ENCODE results near the gene RPS24. TPM values are rescaled to one million over a fixed set of nuclear protein-coding genes. Genes with fewer than 3 reads are reported as not detected.

RPS24 gene
- total and polyA plus RNA-seq, 3 experiments from 2014 or later, result 996 to 1,994 (median 1,808) TPM

GRCh38 chr10:78039743-78040142 lies 6.1 kb downstream of the RPS24 start:
- POLR2A ChIA-PET, result no interaction called here
- H3K36me3 Mint-ChIP-seq, result peaks cover 5 to 86% (median 32%) of the 10 kb centered on the region in 3 donors
- H3K4me3 ChIP-seq (ENCODE audit: low read length), result no peak overlapping the region
- H3K9me3 ChIP-seq (ENCODE audit: low read length), result no peaks in the 10 kb centered on the region
- no peak for DNase-seq
- no peak overlapping the region for H3K4me3 Mint-ChIP-seq
- H3K4me1 Mint-ChIP-seq, result peaks cover 56 to 76% (median 75%) of the 10 kb centered on the region in 3 donors
- H3K27ac ChIP-seq (ENCODE audit: low read depth, low read length), result no peak overlapping the region
- H3K27me3 Mint-ChIP-seq, result no peaks in the 10 kb centered on the region
- H3K9me3 Mint-ChIP-seq, result no peaks in the 10 kb centered on the region
- CTCF ChIA-PET, result interaction anchor here (1.6 kb wide), 1 partner anchor 1156 kb away, joined by 3 read pairs; no protein-coding TSS in a partner anchor
- peaks cover 70% of the 10 kb centered on the region for H3K36me3 ChIP-seq (ENCODE audit: insufficient read depth, low read length)
- peaks cover 42% of the 10 kb centered on the region for H3K4me1 ChIP-seq (ENCODE audit: insufficient read depth, low read length)
- H3K27me3 ChIP-seq (ENCODE audit: insufficient read depth, low read length, poor library complexity, severe bottlenecking), result no peaks in the 10 kb centered on the region
- H3K27ac Mint-ChIP-seq, result peak overlapping the region in 6 of 8 donors; percentile 9 to 93 (median 60)

- H3K36me3 Mint-ChIP-seq, result peaks cover 0 to 70% (median 26%) of the 10 kb centered on the region in 3 donors
These were observed 7.8 kb downstream of the RPS24 start for GRCh38 chr10:78041170-78042057.

GRCh38 chr10:78042058-78042751 lies 8.5 kb downstream of the RPS24 start:
- H3K4me3 ChIP-seq (ENCODE audit: low read length), result no peak overlapping the region
- peaks cover 49% of the 10 kb centered on the region for H3K36me3 ChIP-seq (ENCODE audit: insufficient read depth, low read length)
- H3K4me1 ChIP-seq (ENCODE audit: insufficient read depth, low read length), result peaks cover 18% of the 10 kb centered on the region
- peaks cover 0 to 62% (median 22%) of the 10 kb centered on the region in 3 donors for H3K36me3 Mint-ChIP-seq
- H3K4me1 Mint-ChIP-seq, result peaks cover 35 to 56% (median 54%) of the 10 kb centered on the region in 3 donors
- no peak overlapping the region for H3K27ac ChIP-seq (ENCODE audit: low read depth, low read length)
- H3K4me3 Mint-ChIP-seq, result no peak overlapping the region
- ChIA-PET POLR2A (no interaction called here), CTCF (no interaction called here)
- no peaks in the 10 kb centered on the region for H3K27me3 Mint-ChIP-seq
- H3K27ac Mint-ChIP-seq, result peak overlapping the region in 4 of 8 donors; percentile 3 to 86 (median 70)
- H3K27me3 ChIP-seq (ENCODE audit: insufficient read depth, low read length, poor library complexity, severe bottlenecking), result no peaks in the 10 kb centered on the region
- H3K9me3 Mint-ChIP-seq, result no peaks in the 10 kb centered on the region
- H3K9me3 ChIP-seq (ENCODE audit: low read length), result no peaks in the 10 kb centered on the region
- no peak for DNase-seq

More at GRCh38 chr10:78041170-78042057, 7.8 kb downstream of the RPS24 start:
- no peak overlapping the region for H3K4me3 ChIP-seq (ENCODE audit: low read length)
- ChIA-PET POLR2A (no interaction called here), CTCF (interaction anchor here (1.4 to 1.6 kb wide), 2 partner anchors 12 to 1154 kb away, joined by 3 to 5 read pairs; partner anchors contain the start of gene POLR3A)
- no peaks in the 10 kb centered on the region for H3K27me3 Mint-ChIP-seq
- no peak overlapping the region for H3K27ac ChIP-seq (ENCODE audit: low read depth, low read length)
- no peak for DNase-seq
- H3K27ac Mint-ChIP-seq, result peak overlapping the region in 7 of 8 donors; percentile 38 to 87 (median 75)
- peaks cover 55% of the 10 kb centered on the region for H3K36me3 ChIP-seq (ENCODE audit: insufficient read depth, low read length)
- H3K4me3 Mint-ChIP-seq, result no peak overlapping the region
- no peaks in the 10 kb centered on the region for H3K9me3 Mint-ChIP-seq
- peaks cover 41 to 62% (median 60%) of the 10 kb centered on the region in 3 donors for H3K4me1 Mint-ChIP-seq
- peaks cover 25% of the 10 kb centered on the region for H3K4me1 ChIP-seq (ENCODE audit: insufficient read depth, low read length)
- no peaks in the 10 kb centered on the region for H3K27me3 ChIP-seq (ENCODE audit: insufficient read depth, low read length, poor library complexity, severe bottlenecking)
- no peaks in the 10 kb centered on the region for H3K9me3 ChIP-seq (ENCODE audit: low read length)

GRCh38 chr10:78042752-78043104 lies 9.1 kb downstream of the RPS24 start:
- Mint-ChIP-seq H3K4me3 (no peak overlapping the region), H3K4me1 (peaks cover 34 to 55% (median 53%) of the 10 kb centered on the region in 3 donors), H3K27me3 (no peaks in the 10 kb centered on the region), H3K27ac (peak overlapping the region in 3 of 8 donors; percentile 9 to 54 (median 44)), H3K36me3 (peaks cover 0 to 57% (median 20%) of the 10 kb centered on the region in 3 donors), H3K9me3 (no peaks in the 10 kb centered on the region)
- Histone ChIP-seq H3K4me1 (ENCODE audit: insufficient read depth, low read length) (peaks cover 17% of the 10 kb centered on the region), H3K4me3 (ENCODE audit: low read length) (no peak overlapping the region), H3K9me3 (ENCODE audit: low read length) (no peaks in the 10 kb centered on the region), H3K27ac (ENCODE audit: low read depth, low read length) (no peak overlapping the region), H3K27me3 (ENCODE audit: insufficient read depth, low read length, poor library complexity, severe bottlenecking) (no peaks in the 10 kb centered on the region), H3K36me3 (ENCODE audit: insufficient read depth, low read length) (peaks cover 44% of the 10 kb centered on the region)
- POLR2A ChIA-PET, result no interaction called here
- CTCF ChIA-PET, result no interaction called here
- no peak for DNase-seq

GRCh38 chr10:78044179-78044578 lies 10.5 kb downstream of the RPS24 start:
- ChIA-PET CTCF (interaction anchor here (4.7 kb wide), 1 partner anchor 1152 kb away, joined by 64 read pairs; no protein-coding TSS in a partner anchor), POLR2A (no interaction called here)
- H3K9me3 Mint-ChIP-seq, result no peaks in the 10 kb centered on the region
- Histone ChIP-seq H3K4me3 (ENCODE audit: low read length) (no peak overlapping the region), H3K27me3 (ENCODE audit: insufficient read depth, low read length, poor library complexity, severe bottlenecking) (no peaks in the 10 kb centered on the region), H3K4me1 (ENCODE audit: insufficient read depth, low read length) (peaks cover 5% of the 10 kb centered on the region), H3K36me3 (ENCODE audit: insufficient read depth, low read length) (peaks cover 33% of the 10 kb centered on the region), H3K9me3 (ENCODE audit: low read length) (no peaks in the 10 kb centered on the region), H3K27ac (ENCODE audit: low read depth, low read length) (no peak overlapping the region)
- H3K27ac Mint-ChIP-seq, result peak overlapping the region in 5 of 8 donors; percentile 6 to 48 (median 40)
- H3K36me3 Mint-ChIP-seq, result peaks cover 0 to 44% (median 20%) of the 10 kb centered on the region in 3 donors
- no peaks in the 10 kb centered on the region for H3K27me3 Mint-ChIP-seq
- no peak overlapping the region for H3K4me3 Mint-ChIP-seq
- H3K4me1 Mint-ChIP-seq, result peaks cover 26 to 42% (median 41%) of the 10 kb centered on the region in 3 donors
- DNase-seq, result no peak

- Histone ChIP-seq H3K36me3 (ENCODE audit: insufficient read depth, low read length) (peaks cover 28% of the 10 kb centered on the region), H3K4me1 (ENCODE audit: insufficient read depth, low read length) (peaks cover 4% of the 10 kb centered on the region), H3K4me3 (ENCODE audit: low read length) (no peak overlapping the region), H3K9me3 (ENCODE audit: low read length) (no peaks in the 10 kb centered on the region), H3K27ac (ENCODE audit: low read depth, low read length) (no peak overlapping the region), H3K27me3 (ENCODE audit: insufficient read depth, low read length, poor library complexity, severe bottlenecking) (no peaks in the 10 kb centered on the region)
- ChIA-PET POLR2A (no interaction called here), CTCF (interaction anchor here (4.7 kb wide), 1 partner anchor 1151 kb away, joined by 64 read pairs; no protein-coding TSS in a partner anchor)
- H3K27me3 Mint-ChIP-seq, result no peaks in the 10 kb centered on the region
- H3K4me1 Mint-ChIP-seq, result peaks cover 23 to 37% (median 36%) of the 10 kb centered on the region in 3 donors
- H3K27ac Mint-ChIP-seq, result peak overlapping the region in 4 of 8 donors; percentile 7 to 92 (median 44)
- peaks cover 0 to 39% (median 19%) of the 10 kb centered on the region in 3 donors for H3K36me3 Mint-ChIP-seq
- no peaks in the 10 kb centered on the region for H3K9me3 Mint-ChIP-seq
- no peak overlapping the region for H3K4me3 Mint-ChIP-seq
- no peak for DNase-seq
These were observed 11.0 kb downstream of the RPS24 start for GRCh38 chr10:78044699-78045098.

GRCh38 chr10:78045237-78045636 lies 11.6 kb downstream of the RPS24 start:
- ChIA-PET POLR2A (no interaction called here), CTCF (interaction anchor here (1.1 to 4.7 kb wide), 5 partner anchors 9 to 1151 kb away, joined by 3 to 64 read pairs (median 17); no protein-coding TSS in a partner anchor)
- Histone ChIP-seq H3K27ac (ENCODE audit: low read depth, low read length) (no peak overlapping the region), H3K36me3 (ENCODE audit: insufficient read depth, low read length) (peaks cover 22% of the 10 kb centered on the region), H3K4me1 (ENCODE audit: insufficient read depth, low read length) (peaks cover 4% of the 10 kb centered on the region), H3K27me3 (ENCODE audit: insufficient read depth, low read length, poor library complexity, severe bottlenecking) (no peaks in the 10 kb centered on the region), H3K9me3 (ENCODE audit: low read length) (no peaks in the 10 kb centered on the region), H3K4me3 (ENCODE audit: low read length) (no peak overlapping the region)
- no peak for DNase-seq
- peaks cover 20 to 33% (median 31%) of the 10 kb centered on the region in 3 donors for H3K4me1 Mint-ChIP-seq
- H3K4me3 Mint-ChIP-seq, result no peak overlapping the region
- H3K27me3 Mint-ChIP-seq, result no peaks in the 10 kb centered on the region
- H3K36me3 Mint-ChIP-seq, result peaks cover 0 to 37% (median 15%) of the 10 kb centered on the region in 3 donors
- H3K9me3 Mint-ChIP-seq, result no peaks in the 10 kb centered on the region
- H3K27ac Mint-ChIP-seq, result peak overlapping the region in 1 of 8 donors; percentile 42
